DND-41 (cell line): ENCODE data around the gene IFRD1.

Experiments used
- ATAC-seq: fragments of 200-7000 bp; cut with Tn5 transposase; 3 replicates; pipeline ENCODE4 v1.9.1; 2021; ENCODE audit warnings: low read depth; ENCODE audit not compliant: insufficient read depth
- DNase-seq: peaks from one replicate; pipeline ENCODE4 v3.0.0-alpha.2; 2020
- H2AFZ ChIP-seq: 2 replicates; pipeline ENCODE4 v1.6.0; 2012; ENCODE audit warnings: low read depth, low read length
- H3K27ac ChIP-seq: 2 replicates; pipeline ENCODE4 v1.5.1; 2012; ENCODE audit warnings: low read length, inconsistent platforms
- H3K27me3 ChIP-seq: fragments of 200-600 bp; sonication (generic); 2 replicates; pipeline ENCODE4 v1.6.0; 2012; ENCODE audit warnings: low read length, mild to moderate bottlenecking, inconsistent platforms; ENCODE audit not compliant: insufficient read depth, poor library complexity
- H3K36me3 ChIP-seq: 2 replicates; pipeline ENCODE4 v1.5.1; 2012; ENCODE audit warnings: low read length, inconsistent platforms; ENCODE audit not compliant: insufficient read depth
- H3K4me1 ChIP-seq: 2 replicates; pipeline ENCODE4 v1.5.1; 2012; ENCODE audit warnings: mild to moderate bottlenecking, low read length; ENCODE audit not compliant: insufficient read depth
- H3K4me2 ChIP-seq: 2 replicates; pipeline ENCODE4 v1.6.0; 2012; ENCODE audit warnings: mild to moderate bottlenecking, moderate library complexity, low read length, inconsistent platforms; ENCODE audit not compliant: insufficient read depth
- H3K4me3 ChIP-seq, 2 experiments: fragments of 200-600 bp in 1 of 2; shearing (Covaris generic) in 1 of 2; 2 replicates each; pipeline ENCODE4 v1.5.1; 2012 to 2016; ENCODE audit warnings: inconsistent platforms in 2 of 2, low read length in 2 of 2, mild to moderate bottlenecking in 2 of 2, low read depth in 1 of 2, moderate library complexity in 1 of 2
- H3K79me2 ChIP-seq: 2 replicates; pipeline ENCODE4 v1.6.0; 2012; ENCODE audit warnings: low read length, inconsistent platforms; ENCODE audit not compliant: insufficient read depth
- H3K9ac ChIP-seq: 2 replicates; pipeline ENCODE4 v1.6.0; 2012; ENCODE audit warnings: low read depth, mild to moderate bottlenecking, inconsistent platforms, low read length, moderate library complexity
- H3K9me3 ChIP-seq: 2 replicates; pipeline ENCODE4 v1.5.1; 2012; ENCODE audit warnings: low read length, moderate library complexity, mild to moderate bottlenecking, inconsistent platforms; ENCODE audit not compliant: insufficient read depth, severe bottlenecking
- H4K20me1 ChIP-seq: 2 replicates; pipeline ENCODE4 v1.6.0; 2012; ENCODE audit warnings: low read length; ENCODE audit not compliant: insufficient read depth
- CTCF ChIP-seq: IDR thresholded peaks from 2 replicates; pipeline ENCODE4 v1.5.1; 2012; ENCODE audit warnings: borderline replicate concordance, low read length, moderate library complexity, mild to moderate bottlenecking; ENCODE audit not compliant: poor library complexity, severe bottlenecking; ENCODE audit errors: extremely low read depth
- EZH2 ChIP-seq: IDR thresholded peaks from 3 replicates; pipeline ENCODE4 v1.6.1; 2012; ENCODE audit warnings: borderline replicate concordance, low read depth, mild to moderate bottlenecking, moderate library complexity, low read length, inconsistent platforms; ENCODE audit not compliant: severe bottlenecking

Gene IFRD1

GRCh38 chr7:112433289-112433688 is 17.0 kb upstream of the IFRD1 start:
- H3K79me2 ChIP-seq: no peaks in the 10 kb centered on the region
- H3K27ac ChIP-seq: peak overlapping the region; percentile 58
- DNase-seq (peak; percentile 57), ATAC-seq (peak; percentile 90)
- no peak for TF ChIP-seq EZH2
- TF ChIP-seq CTCF: no peak
- H3K9ac ChIP-seq: no peak overlapping the region
- H3K4me3 ChIP-seq: no peak overlapping the region
- no peaks in the 10 kb centered on the region for H3K36me3 ChIP-seq
- H2AFZ ChIP-seq: no peak overlapping the region
- H3K4me2 ChIP-seq: no peak overlapping the region
- H3K4me1 ChIP-seq: peaks cover 22% of the 10 kb centered on the region
- H3K9me3 ChIP-seq: no peaks in the 10 kb centered on the region
- H4K20me1 ChIP-seq: no peaks in the 10 kb centered on the region
- no peaks in the 10 kb centered on the region for H3K27me3 ChIP-seq

DNA sequence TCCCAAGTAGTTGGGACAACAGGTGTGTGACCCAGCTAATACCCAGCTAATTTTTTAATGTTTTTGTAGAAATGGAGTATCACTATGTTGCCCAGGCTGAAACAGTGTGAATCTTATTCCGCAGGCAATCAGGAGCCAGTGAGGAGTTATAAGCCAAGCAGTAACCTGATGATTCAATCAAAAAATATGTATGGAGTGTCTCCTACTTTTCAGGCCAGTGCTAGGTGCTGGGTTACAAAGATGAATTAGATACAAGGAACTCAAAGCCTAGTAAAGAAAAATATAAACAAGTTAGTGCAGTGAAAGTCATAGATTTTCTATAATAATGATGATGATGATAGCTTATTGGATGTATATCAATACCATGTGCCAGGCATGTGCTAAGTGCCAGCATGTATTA is 13.2 kb upstream of the IFRD1 start:
- H3K79me2 ChIP-seq: no peaks in the 10 kb centered on the region
- H3K27me3 ChIP-seq: no peaks in the 10 kb centered on the region
- ATAC-seq (no peak), DNase-seq (no peak)
- H3K4me2 ChIP-seq: no peak overlapping the region
- no peak overlapping the region for H3K9ac ChIP-seq
- H3K27ac ChIP-seq: no peak overlapping the region
- no peaks in the 10 kb centered on the region for H3K9me3 ChIP-seq
- H3K4me1 ChIP-seq: peaks cover 22% of the 10 kb centered on the region
- no peaks in the 10 kb centered on the region for H4K20me1 ChIP-seq
- no peaks in the 10 kb centered on the region for H3K36me3 ChIP-seq
- no peak overlapping the region for H3K4me3 ChIP-seq
- no peak overlapping the region for H2AFZ ChIP-seq
- TF ChIP-seq EZH2 (no peak), CTCF (no peak)

GRCh38 chr7:112439476-112439875 is 10.8 kb upstream of the IFRD1 start:
- H3K4me3 ChIP-seq: no peak overlapping the region
- TF ChIP-seq EZH2: no peak
- no peak for TF ChIP-seq CTCF
- no peaks in the 10 kb centered on the region for H3K27me3 ChIP-seq
- H3K9ac ChIP-seq: no peak overlapping the region
- H4K20me1 ChIP-seq: no peaks in the 10 kb centered on the region
- no peaks in the 10 kb centered on the region for H3K79me2 ChIP-seq
- no peak overlapping the region for H3K4me2 ChIP-seq
- no peak for DNase-seq
- no peak for ATAC-seq
- no peaks in the 10 kb centered on the region for H3K9me3 ChIP-seq
- no peaks in the 10 kb centered on the region for H3K36me3 ChIP-seq
- no peak overlapping the region for H3K27ac ChIP-seq
- H3K4me1 ChIP-seq: no peaks in the 10 kb centered on the region
- no peak overlapping the region for H2AFZ ChIP-seq

GRCh38 chr7:112442210-112442609 is 8.1 kb upstream of the IFRD1 start:
- Histone ChIP-seq H3K27ac (no peak overlapping the region), H3K4me2 (no peak overlapping the region), H3K27me3 (no peaks in the 10 kb centered on the region), H3K79me2 (no peaks in the 10 kb centered on the region), H3K36me3 (no peaks in the 10 kb centered on the region), H3K4me1 (no peaks in the 10 kb centered on the region), H3K9ac (no peak overlapping the region), H4K20me1 (no peaks in the 10 kb centered on the region), H3K4me3 (no peak overlapping the region), H3K9me3 (no peaks in the 10 kb centered on the region), H2AFZ (no peak overlapping the region)
- no peak for ATAC-seq
- DNase-seq: no peak
- TF ChIP-seq EZH2 (no peak), CTCF (no peak)
